Activated CD4-positive, alpha-beta T cell treated with anti-CD3 and anti-CD28 coated beads for 36 hours (primary cell): ENCODE measurements around the gene CROCC. TPM values are rescaled to one million over a fixed set of nuclear protein-coding genes. Genes with fewer than 3 reads are reported as not detected.

ENCODE experiments used
- ATAC-seq: fragments of 200-7000 bp; cut with Tn5 transposase; one replicate; pipeline ENCODE4 v1.10.0; 2021; ENCODE audit warnings: mild to moderate bottlenecking, moderate library complexity
- CTCF ChIA-PET: fragments of 350-600 bp; sonication (Branson Sonifier 250); formaldehyde crosslinking; loops from one replicate; lab custom pipeline; 2021; ENCODE audit warnings: antibody characterized with exemption; lab: Charles Lee
- POLR2A ChIA-PET: fragments of 350-600 bp; sonication (Branson Sonifier 250); formaldehyde crosslinking; loops from one replicate; lab custom pipeline; 2021; ENCODE audit warnings: antibody characterized with exemption, inconsistent platforms; lab: Charles Lee
- DNase-seq: peaks from one replicate; pipeline ENCODE4 v3.0.0-alpha.2; 2020
- H3K27ac Mint-ChIP-seq: one replicate; pipeline ENCODE4 v1.8.0; 2021; ENCODE audit warnings: mixed read lengths
- H3K27me3 Mint-ChIP-seq: one replicate; pipeline ENCODE4 v1.8.0; 2021; ENCODE audit warnings: mixed read lengths
- H3K36me3 Mint-ChIP-seq: one replicate; pipeline ENCODE4 v1.8.0; 2021; ENCODE audit warnings: low read depth, mixed read lengths
- H3K4me1 Mint-ChIP-seq: one replicate; pipeline ENCODE4 v1.8.0; 2021; ENCODE audit warnings: mixed read lengths
- H3K4me3 Mint-ChIP-seq: one replicate; pipeline ENCODE4 v1.8.0; 2021; ENCODE audit warnings: mild to moderate bottlenecking, moderate library complexity, mixed read lengths
- H3K9me3 Mint-ChIP-seq: one replicate; pipeline ENCODE4 v1.8.0; 2021; ENCODE audit warnings: low read depth, mixed read lengths
- intact Hi-C, 2 experiments: fragments of 100-400 bp; cut with DNase I in 1 of 2; cut with micrococcal nuclease in 1 of 2; formaldehyde crosslinking; loops; one replicate each; pipeline versions ENCODE4 v1.14.2 to v1.15.1; 2022 to 2024; cut with DNase I, micrococcal nuclease
- total RNA-seq, 2 experiments: library from RNA; stranded (reverse); gene quantifications; one replicate each; pipeline ENCODE4 v1.2.3, GENCODE V29; 2021

The CROCC gene
- total RNA-seq, 2 experiments from 2014 or later: 18.4 to 25.7 TPM

- DNase-seq: no peak
- H3K4me3 Mint-ChIP-seq: no peak overlapping the region
- H3K4me1 Mint-ChIP-seq: no peaks in the 10 kb centered on the region
- intact Hi-C loops: no loop called here
- no peak for ATAC-seq
- no peaks in the 10 kb centered on the region for H3K9me3 Mint-ChIP-seq
- ChIA-PET POLR2A (interaction anchor here (0.5 to 0.6 kb wide), 2 partner anchors 23 to 446 kb away, joined by 3 to 5 read pairs; no protein-coding TSS in a partner anchor), CTCF (interaction anchor here (0.5 to 0.7 kb wide), 2 partner anchors 26 to 38 kb away, joined by 3 read pairs; no protein-coding TSS in a partner anchor)
- no peaks in the 10 kb centered on the region for H3K27me3 Mint-ChIP-seq
- H3K27ac Mint-ChIP-seq: no peak overlapping the region
- H3K36me3 Mint-ChIP-seq: peaks cover 20% of the 10 kb centered on the region
Measured at GRCh38 chr1:16989676-16990391, 68.1 kb downstream of the CROCC start.

- ATAC-seq (no peak), DNase-seq (no peak)
- H3K4me1 Mint-ChIP-seq: no peaks in the 10 kb centered on the region
- ChIA-PET POLR2A (no interaction called here), CTCF (no interaction called here)
- H3K9me3 Mint-ChIP-seq: no peaks in the 10 kb centered on the region
- intact Hi-C loops: no loop called here
- no peak overlapping the region for H3K27ac Mint-ChIP-seq
- peaks cover 18% of the 10 kb centered on the region for H3K36me3 Mint-ChIP-seq
- no peaks in the 10 kb centered on the region for H3K27me3 Mint-ChIP-seq
- no peak overlapping the region for H3K4me3 Mint-ChIP-seq
Measured at GRCh38 chr1:16991571-16991970, 69.8 kb downstream of the CROCC start.

- intact Hi-C loops: no loop called here
- Mint-ChIP-seq H3K27ac (no peak overlapping the region), H3K4me1 (no peaks in the 10 kb centered on the region), H3K27me3 (no peaks in the 10 kb centered on the region), H3K9me3 (no peaks in the 10 kb centered on the region), H3K36me3 (peaks cover 17% of the 10 kb centered on the region), H3K4me3 (no peak overlapping the region)
- CTCF ChIA-PET: interaction anchor here (0.6 to 0.8 kb wide), 3 partner anchors 11 to 283 kb away, joined by 3 to 4 read pairs (median 3); no protein-coding TSS in a partner anchor
- DNase-seq (no peak), ATAC-seq (no peak)
- POLR2A ChIA-PET: no interaction called here
Measured at GRCh38 chr1:16992102-16992501, 70.4 kb downstream of the CROCC start.

DNA sequence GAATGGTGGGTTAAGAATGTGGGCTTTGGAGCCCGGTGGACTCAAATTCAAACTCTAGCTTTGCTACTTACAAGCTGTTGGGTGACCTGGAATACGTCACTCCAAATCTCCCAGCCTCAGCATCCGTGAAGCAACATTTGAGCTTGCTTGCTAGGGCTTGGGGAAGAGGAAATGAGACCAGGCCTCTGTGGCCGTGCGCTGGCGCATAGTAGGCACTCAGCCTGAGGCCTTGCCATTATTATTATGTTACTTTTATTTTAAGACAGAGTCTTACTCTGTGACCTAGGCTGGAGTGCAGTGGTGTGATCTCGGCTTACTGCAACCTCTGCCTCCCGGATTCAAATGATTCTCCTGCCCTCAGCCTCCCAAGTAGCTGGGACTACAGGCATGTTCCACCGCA lies 70.9 kb downstream of the CROCC start:
- H3K9me3 Mint-ChIP-seq: no peaks in the 10 kb centered on the region
- no peak overlapping the region for H3K4me3 Mint-ChIP-seq
- intact Hi-C loops: no loop called here

GRCh38 chr1:16993521-16994038 lies 71.8 kb downstream of the CROCC start:
- ChIA-PET CTCF (no interaction called here), POLR2A (no interaction called here)
- intact Hi-C loops: no loop called here
- no peaks in the 10 kb centered on the region for H3K4me1 Mint-ChIP-seq
- DNase-seq: no peak
- H3K36me3 Mint-ChIP-seq: peaks cover 13% of the 10 kb centered on the region
- no peaks in the 10 kb centered on the region for H3K9me3 Mint-ChIP-seq
- no peak overlapping the region for H3K27ac Mint-ChIP-seq
- ATAC-seq: no peak
- H3K4me3 Mint-ChIP-seq: no peak overlapping the region
- H3K27me3 Mint-ChIP-seq: no peaks in the 10 kb centered on the region

More for the DNA sequence above, 70.9 kb downstream of the CROCC start:
- H3K27ac Mint-ChIP-seq: no peak overlapping the region
- H3K4me1 Mint-ChIP-seq: no peaks in the 10 kb centered on the region
- CTCF ChIA-PET: interaction anchor here (0.6 to 0.8 kb wide), 3 partner anchors 10 to 292 kb away, joined by 3 to 4 read pairs (median 3); no protein-coding TSS in a partner anchor
- POLR2A ChIA-PET: no interaction called here
- H3K27me3 Mint-ChIP-seq: no peaks in the 10 kb centered on the region
- DNase-seq (no peak), ATAC-seq (no peak)
- peaks cover 14% of the 10 kb centered on the region for H3K36me3 Mint-ChIP-seq

GRCh38 chr1:16996845-16997244 lies 75.1 kb downstream of the CROCC start:
- DNase-seq (no peak), ATAC-seq (no peak)
- no peak overlapping the region for H3K27ac Mint-ChIP-seq
- H3K36me3 Mint-ChIP-seq: peaks cover 16% of the 10 kb centered on the region
- ChIA-PET POLR2A (no interaction called here), CTCF (no interaction called here)
- no peak overlapping the region for H3K4me3 Mint-ChIP-seq
- intact Hi-C loops: no loop called here
- no peaks in the 10 kb centered on the region for H3K27me3 Mint-ChIP-seq
- no peaks in the 10 kb centered on the region for H3K9me3 Mint-ChIP-seq
- no peaks in the 10 kb centered on the region for H3K4me1 Mint-ChIP-seq

DNA sequence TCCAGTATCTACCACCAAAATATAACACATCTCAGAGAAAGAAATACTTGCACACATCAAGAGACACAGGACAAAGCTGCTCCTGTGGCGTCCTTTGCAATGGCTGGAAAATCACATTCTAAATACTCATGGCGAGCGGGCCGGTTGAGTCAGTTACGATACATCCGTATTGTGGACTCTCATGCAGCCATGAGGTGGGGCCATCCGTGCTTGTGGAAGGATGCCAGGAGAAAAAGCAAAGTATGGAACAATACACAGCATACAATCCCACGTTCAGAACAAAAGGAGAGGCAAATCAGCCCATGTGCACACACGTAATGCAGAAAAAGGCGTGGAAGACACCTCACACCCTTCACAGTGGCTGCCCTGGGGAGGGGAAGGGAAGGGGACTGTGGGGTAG lies 76.9 kb downstream of the CROCC start:
- DNase-seq: no peak
- Mint-ChIP-seq H3K4me3 (no peak overlapping the region), H3K9me3 (no peaks in the 10 kb centered on the region), H3K4me1 (no peaks in the 10 kb centered on the region), H3K36me3 (peaks cover 16% of the 10 kb centered on the region), H3K27me3 (no peaks in the 10 kb centered on the region), H3K27ac (no peak overlapping the region)
- intact Hi-C loops: no loop called here
- ChIA-PET POLR2A (no interaction called here), CTCF (no interaction called here)
- ATAC-seq: no peak

DNA sequence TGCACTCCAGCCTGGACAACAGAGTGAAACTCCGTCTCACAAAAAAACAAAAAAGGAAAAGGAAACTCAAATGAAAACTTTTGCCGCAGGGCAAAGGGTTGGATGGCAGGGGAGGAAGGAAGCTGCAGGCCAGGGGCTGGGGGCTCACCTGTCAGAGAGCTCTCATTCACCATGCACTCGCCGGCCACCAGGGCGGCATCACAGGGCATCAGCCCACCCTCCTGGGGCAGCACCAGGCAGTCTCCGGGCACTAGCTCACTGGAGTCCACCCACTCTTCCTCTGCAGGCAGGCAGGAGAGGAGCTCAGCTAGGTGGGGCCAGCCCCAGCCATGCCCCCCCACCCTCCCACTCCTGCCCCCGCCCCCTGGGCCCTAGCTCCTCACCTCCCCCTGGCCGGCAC lies 78.1 kb downstream of the CROCC start:
- peaks cover 15% of the 10 kb centered on the region for H3K36me3 Mint-ChIP-seq
- intact Hi-C loops: no loop called here
- no peaks in the 10 kb centered on the region for H3K4me1 Mint-ChIP-seq
- H3K4me3 Mint-ChIP-seq: no peak overlapping the region
- DNase-seq (no peak), ATAC-seq (no peak)
- POLR2A ChIA-PET: interaction anchor here (0.6 to 0.7 kb wide), 2 partner anchors 292 to 595 kb away, joined by 3 to 6 read pairs; no protein-coding TSS in a partner anchor
- H3K27ac Mint-ChIP-seq: no peak overlapping the region
- no peaks in the 10 kb centered on the region for H3K27me3 Mint-ChIP-seq
- CTCF ChIA-PET: no interaction called here
- H3K9me3 Mint-ChIP-seq: no peaks in the 10 kb centered on the region

DNA sequence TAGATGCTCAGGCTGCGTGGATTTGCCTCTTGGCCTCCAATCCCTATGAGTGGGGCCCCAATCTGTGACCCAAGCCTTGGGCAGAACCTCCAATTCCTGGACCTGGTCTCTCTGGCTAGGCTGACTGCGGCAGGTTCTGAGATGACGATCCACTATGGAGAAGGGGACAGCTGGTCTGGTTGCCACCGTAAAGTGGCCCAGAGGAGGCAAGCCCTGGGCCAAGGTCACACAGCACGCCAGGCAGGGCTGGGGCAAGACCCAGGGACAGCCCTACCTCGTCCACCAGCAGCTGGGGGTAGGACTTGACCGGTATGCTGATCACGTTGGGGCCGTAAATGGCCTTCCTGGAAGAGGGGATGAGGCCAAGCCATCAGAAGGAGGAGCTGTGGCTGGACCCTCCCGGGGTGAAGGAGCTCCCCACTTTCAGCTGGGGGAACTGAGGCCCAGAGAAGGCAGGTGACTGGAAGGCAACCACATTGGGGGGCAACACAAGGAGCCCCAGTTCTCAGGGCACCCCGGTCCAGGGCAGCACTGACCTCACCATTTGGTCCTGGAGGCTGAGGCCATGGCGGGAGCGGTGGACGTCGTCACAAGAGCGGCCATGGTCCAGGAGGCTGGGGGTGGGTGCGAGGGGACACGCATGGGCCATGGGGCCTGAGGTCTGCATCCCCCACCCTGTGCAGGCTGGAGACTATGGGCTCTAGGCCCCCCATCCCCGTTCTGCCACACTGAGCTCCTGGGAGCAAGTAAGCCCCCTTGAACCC lies 80.2 kb downstream of the CROCC start:
- Mint-ChIP-seq H3K4me3 (no peak overlapping the region), H3K9me3 (no peaks in the 10 kb centered on the region), H3K36me3 (peaks cover 11% of the 10 kb centered on the region), H3K4me1 (no peaks in the 10 kb centered on the region), H3K27ac (no peak overlapping the region), H3K27me3 (no peaks in the 10 kb centered on the region)
- DNase-seq (no peak), ATAC-seq (no peak)
- ChIA-PET POLR2A (interaction anchor here (0.6 kb wide), 1 partner anchor 304 kb away, joined by 3 read pairs; no protein-coding TSS in a partner anchor), CTCF (no interaction called here)
- intact Hi-C loops: no loop called here

GRCh38 chr1:17002524-17002902 lies 80.8 kb downstream of the CROCC start:
- DNase-seq (no peak), ATAC-seq (no peak)
- Mint-ChIP-seq H3K27ac (no peak overlapping the region), H3K4me1 (no peaks in the 10 kb centered on the region), H3K36me3 (peaks cover 10% of the 10 kb centered on the region), H3K27me3 (no peaks in the 10 kb centered on the region), H3K4me3 (no peak overlapping the region), H3K9me3 (no peaks in the 10 kb centered on the region)
- intact Hi-C loops: no loop called here
- POLR2A ChIA-PET: no interaction called here
- CTCF ChIA-PET: interaction anchor here (0.5 kb wide), 1 partner anchor 10 kb away, joined by 4 read pairs; no protein-coding TSS in a partner anchor

DNA sequence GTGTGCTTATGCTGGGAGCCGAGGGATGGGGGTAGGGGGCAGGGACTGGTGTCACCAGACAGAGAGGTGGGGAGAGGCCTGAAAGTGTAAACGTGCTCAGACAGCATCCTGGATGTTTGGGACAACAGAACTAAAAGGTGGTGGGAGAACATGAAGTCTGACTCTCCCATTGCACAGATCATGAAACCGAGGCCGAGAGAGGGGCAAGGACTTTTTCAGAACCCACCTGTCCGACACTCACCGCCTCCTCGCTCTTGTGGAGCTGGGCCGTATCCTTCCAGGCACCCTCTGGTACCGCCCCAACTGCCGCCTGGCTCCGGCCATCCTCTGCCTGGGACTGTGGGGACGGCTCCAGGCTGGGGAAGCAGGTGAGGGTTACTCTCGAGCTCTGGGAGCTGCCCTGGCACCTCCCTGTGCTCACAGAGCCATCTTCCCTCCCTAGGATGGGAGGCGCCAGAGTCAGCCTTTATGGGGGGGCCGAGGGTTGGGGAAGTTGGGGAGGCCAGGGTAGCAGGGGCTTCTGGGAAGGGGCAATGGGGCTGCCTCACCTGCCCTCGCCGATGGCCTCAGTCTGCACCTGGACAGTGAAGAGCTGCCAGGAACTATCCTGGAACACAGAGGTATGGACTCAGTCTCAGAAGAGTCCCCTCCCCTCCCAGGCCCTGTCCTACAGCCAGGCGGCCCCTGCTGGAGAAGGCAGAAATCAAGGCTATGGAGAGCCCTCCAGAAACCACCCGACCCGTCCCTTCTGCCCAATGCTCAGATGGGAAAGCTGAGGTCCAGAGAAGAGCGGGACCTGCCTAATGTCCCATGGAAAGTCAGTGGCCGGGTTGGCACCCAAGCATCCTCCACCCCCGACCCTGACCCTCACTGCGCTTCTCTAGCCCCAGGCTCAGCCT lies 83.0 kb downstream of the CROCC start:
- Mint-ChIP-seq H3K27ac (no peak overlapping the region), H3K4me3 (no peak overlapping the region), H3K27me3 (no peaks in the 10 kb centered on the region), H3K4me1 (peaks cover 3% of the 10 kb centered on the region), H3K9me3 (no peaks in the 10 kb centered on the region), H3K36me3 (peaks cover under 1% of the 10 kb centered on the region)
- ChIA-PET CTCF (no interaction called here), POLR2A (no interaction called here)
- intact Hi-C loops: loop anchor here in 1 of 2 experiments (5.0 kb wide), 1 partner anchor 42 kb away; no protein-coding TSS in a partner anchor
- ATAC-seq (no peak), DNase-seq (no peak)
